HepG2 (cell line): ENCODE measurements around the gene NGEF. TPM values are rescaled to one million over a fixed set of nuclear protein-coding genes. Genes with fewer than 3 reads are reported as not detected.

Experiments
- ATAC-seq: fragments of 200-7000 bp; cut with Tn5 transposase; 3 replicates; pipeline ENCODE4 v1.9.1; 2020; ENCODE audit warnings: mild to moderate bottlenecking, moderate library complexity
- BruUV-seq: library from RNA; stranded (reverse); fragments of 400-500 nt; replicated peaks from 2 replicates; lab custom pipeline; 2021; lab: Mats Ljungman, UMichigan
- CTCF ChIA-PET: fragments of 300-600 bp; formaldehyde crosslinking; extraction: SDS; loops from one replicate; lab custom pipeline; 2021; ENCODE audit warnings: low total read pairs, inconsistent platforms, low intra/inter-chr PET ratio; lab: Yijun Ruan, JAX
- POLR2A ChIA-PET: fragments of 350-600 bp; sonication (Branson Sonifier 250); formaldehyde crosslinking; loops from one replicate; lab custom pipeline; 2020; ENCODE audit warnings: antibody characterized with exemption, inconsistent platforms; lab: Yijun Ruan, JAX
- DNase-seq: peaks from one replicate; pipeline ENCODE4 v3.0.0-alpha.2; 2015; ENCODE audit warnings: low spot score
- FAIRE-seq: peaks from 3 replicates; lab custom pipeline; 2011; peaks lifted over from hg19 to GRCh38; lab: Jason Lieb, UNC
- H2AFZ ChIP-seq: one replicate; pipeline ENCODE4 v1.6.1; 2011; ENCODE audit warnings: low read length, inconsistent platforms
- H3K27ac ChIP-seq: fragments of 300-600 bp; 3 replicates; pipeline ENCODE4 v1.8.0; 2011; ENCODE audit warnings: mixed run types, mild to moderate bottlenecking, mixed read lengths, low read length, inconsistent platforms; ENCODE audit not compliant: insufficient read depth; ENCODE audit errors: extremely low read length
- H3K27me3 ChIP-seq, 2 experiments: fragments of 200-600 bp in 1 of 2; 2 replicates in 1 of 2; 3 replicates in 1 of 2; pipeline versions ENCODE4 v1.6.0 to v1.8.0; 2011; ENCODE audit warnings: low read length in 2 of 2, mild to moderate bottlenecking in 2 of 2, moderate library complexity in 2 of 2, inconsistent platforms in 1 of 2; ENCODE audit not compliant: insufficient read depth in 2 of 2, control insufficient read depth in 1 of 2
- H3K36me3 ChIP-seq, 2 experiments: fragments of 200-600 bp in 1 of 2; replicated peaks in 1 of 2; 2 replicates in 1 of 2; 3 replicates in 1 of 2; pipeline versions ENCODE4 v1.5.1 to v1.8.0; 2011; ENCODE audit warnings: low read length in 2 of 2, inconsistent platforms in 1 of 2; ENCODE audit not compliant: insufficient read depth in 2 of 2, control insufficient read depth in 1 of 2
- H3K4me1 ChIP-seq: 2 replicates; pipeline ENCODE4 v1.5.1; 2012; ENCODE audit warnings: low read length, inconsistent platforms; ENCODE audit not compliant: insufficient read depth
- H3K4me2 ChIP-seq: 2 replicates; pipeline ENCODE4 v1.6.0; 2011; ENCODE audit warnings: low read depth, low read length, inconsistent platforms
- H3K4me3 ChIP-seq, 3 experiments: fragments of 200-600 bp in 1 of 3; sonication (generic), shearing (Covaris generic) in 1 of 3; replicated peaks in 1 of 3; 2 replicates each; pipeline ENCODE4 v1.5.1; 2011 to 2016; ENCODE audit warnings: low read length in 3 of 3, inconsistent platforms in 2 of 3, low read depth in 2 of 3, mild to moderate bottlenecking in 2 of 3, control low read depth in 1 of 3, mixed read lengths in 1 of 3; ENCODE audit not compliant: insufficient read depth in 1 of 3
- H3K79me2 ChIP-seq: one replicate; pipeline ENCODE4 v1.6.1; 2011; ENCODE audit warnings: low read length, inconsistent platforms; ENCODE audit not compliant: insufficient read depth
- H3K9ac ChIP-seq: 2 replicates; pipeline ENCODE4 v1.6.0; 2011; ENCODE audit warnings: mild to moderate bottlenecking, low read depth, low read length, inconsistent platforms; ENCODE audit not compliant: insufficient read depth
- H3K9me3 ChIP-seq: 2 replicates; pipeline ENCODE4 v1.5.1; 2012; ENCODE audit warnings: mild to moderate bottlenecking, low read length
- H4K20me1 ChIP-seq: 2 replicates; pipeline ENCODE4 v1.6.0; 2011; ENCODE audit warnings: inconsistent platforms, mild to moderate bottlenecking, low read length, moderate library complexity; ENCODE audit not compliant: insufficient read depth
- ARNT ChIP-seq: fragments of 450-650 bp; IDR thresholded peaks from 2 replicates; pipeline ENCODE4 v1.6.1; 2017
- CSRNP1 ChIP-seq: sonication (generic); formaldehyde crosslinking; IDR thresholded peaks from 2 replicates; pipeline ENCODE4 v1.8.1; 2023; ENCODE audit warnings: mild to moderate bottlenecking, missing genetic modification reagents
- FOXA1 ChIP-seq, 2 experiments: fragments of 450-650 bp in 1 of 2; sonication (generic) in 1 of 2; formaldehyde crosslinking in 1 of 2; IDR thresholded peaks; 2 replicates each; pipeline versions ENCODE4 v1.4.0 to v1.6.1; 2016 to 2020; ENCODE audit warnings: missing genetic modification reagents in 1 of 2
- IKZF1 ChIP-seq: fragments of 450-650 bp; IDR thresholded peaks from 2 replicates; pipeline ENCODE4 v1.7.1; 2016
- JUNB ChIP-seq: sonication (generic); formaldehyde crosslinking; IDR thresholded peaks from 2 replicates; pipeline ENCODE4 v1.8.0; 2022; ENCODE audit warnings: missing genetic modification reagents, mild to moderate bottlenecking, borderline replicate concordance
- KDM2A ChIP-seq: sonication (generic); formaldehyde crosslinking; IDR thresholded peaks from 2 replicates; pipeline ENCODE4 v1.4.0; 2020; ENCODE audit warnings: low read depth, missing genetic modification reagents, borderline replicate concordance
- LCORL ChIP-seq, 2 experiments: fragments of 450-650 bp in 1 of 2; sonication (generic) in 1 of 2; formaldehyde crosslinking in 1 of 2; IDR thresholded peaks; 2 replicates each; pipeline versions ENCODE4 v1.5.0 to v1.6.1; 2017 to 2020; ENCODE audit warnings: antibody characterized with exemption in 1 of 2, missing genetic modification reagents in 1 of 2
- MLLT10 ChIP-seq: sonication (generic); formaldehyde crosslinking; IDR thresholded peaks from 2 replicates; pipeline ENCODE4 v1.4.0; 2020; ENCODE audit warnings: missing genetic modification reagents
- MNT ChIP-seq: fragments of 450-650 bp; IDR thresholded peaks from 2 replicates; pipeline ENCODE4 v1.6.1; 2016
- SAFB2 ChIP-seq: sonication (generic); formaldehyde crosslinking; IDR thresholded peaks from 2 replicates; pipeline ENCODE4 v1.5.1; 2020; ENCODE audit warnings: missing genetic modification reagents, low read depth, mild to moderate bottlenecking, borderline replicate concordance
- TRIM22 ChIP-seq: fragments of 450-650 bp; IDR thresholded peaks from 2 replicates; pipeline ENCODE4 v1.6.1; 2017
- ZNF253 ChIP-seq: sonication (generic); formaldehyde crosslinking; IDR thresholded peaks from 2 replicates; pipeline ENCODE4 v1.8.0; 2022; ENCODE audit warnings: mild to moderate bottlenecking, missing genetic modification reagents, borderline replicate concordance
- ZNF296 ChIP-seq: sonication (generic); formaldehyde crosslinking; conservative IDR thresholded peaks from 2 replicates; pipeline ENCODE4 v1.5.0; 2020; ENCODE audit warnings: mild to moderate bottlenecking, missing genetic modification reagents
- ZNF589 ChIP-seq: sonication (generic); formaldehyde crosslinking; conservative IDR thresholded peaks from 2 replicates; pipeline ENCODE4 v1.8.0; 2022; ENCODE audit warnings: mild to moderate bottlenecking, moderate library complexity, missing genetic modification reagents
- ZUFSP ChIP-seq: sonication (generic); formaldehyde crosslinking; IDR thresholded peaks from 2 replicates; pipeline ENCODE4 v1.9.0; 2021; ENCODE audit warnings: missing genetic modification reagents, mild to moderate bottlenecking, borderline replicate concordance
- WGBS: methylation state at CpG from one replicate; pipeline ENCODE4 v1.1.6; 2017; ENCODE audit warnings: low lambda C conversion rate; 5-methylcytosine and 5-hydroxymethylcytosine counted together
- in situ Hi-C: cut with HindIII; loops from 2 replicates; pipeline ENCODE4 v1.10.0; 2017; ENCODE audit warnings: low pct_unique_long_range_greater_than_20kb; ENCODE audit not compliant: extremely low pct_ligation_motif_present
- intact Hi-C: fragments of 100-400 bp; cut with micrococcal nuclease; formaldehyde crosslinking; loops from one replicate; pipeline ENCODE4 v1.10.0; 2022; ENCODE audit not compliant: unreplicated experiment
- polyA plus RNA-seq, 8 experiments: library from polyadenylated mRNA; depleted of rRNA in 3 of 8; stranded (reverse) in 7 of 8; unstranded in 1 of 8; fragments of >200 nt; fragmentation: Illumina TruSeq in 4 of 8; extraction: Trizol in 4 of 8; gene quantifications; 2 replicates each; pipeline versions ENCODE4 v1.2.1 to v1.2.3, GENCODE V29; 2011 to 2016; ENCODE audit warnings: low read depth in 4 of 8, missing spikeins in 1 of 8, mixed read lengths in 1 of 8; ENCODE audit not compliant: insufficient read depth in 1 of 8
- total RNA-seq, 5 experiments: library from RNA; depleted of rRNA; stranded (reverse); fragments of >200 nt; fragmentation: Illumina TruSeq; extraction: Trizol; gene quantifications; 2 replicates each; pipeline ENCODE4 v1.2.3, GENCODE V29; 2016; ENCODE audit warnings: low read depth in 1 of 5

NGEF gene
- total and polyA plus RNA-seq, 2 of the 13 experiments (the other 11 are each of a cell fraction or from before 2014, with no cell fraction given): 14.4 to 36.9 TPM

GRCh38 chr2:232886176-232886575, 126.9 kb downstream of the NGEF start:
- intact Hi-C loops: no loop called here
- Histone ChIP-seq H3K9me3 (no peaks in the 10 kb centered on the region), H3K9ac (no peak overlapping the region), H2AFZ (no peak overlapping the region), H3K27me3 (no peaks in the 10 kb centered on the region), H3K4me2 (no peak overlapping the region), H4K20me1 (peaks cover under 1% of the 10 kb centered on the region; the same call in 1 of the 2 replicates), H3K4me3 (no peak overlapping the region), H3K36me3 (peaks cover 11 to 33% of the 10 kb centered on the region in 2 experiments), H3K79me2 (no peaks in the 10 kb centered on the region), H3K4me1 (peaks cover 4% of the 10 kb centered on the region; the same call in 1 of the 2 replicates), H3K27ac (no peak overlapping the region)
- BruUV-seq: no TSS peak
- WGBS: 97% methylated on average over 11 of the region's 11 CpGs
- TF ChIP-seq ARNT (0 out of 2 replicates have a peak, but pooled peaks have one; percentile 75), ZUFSP (CRISPR knock-in tag) (no peak), ZNF296 (CRISPR knock-in tag) (no peak), LCORL (IDR thresholded peaks at IDR 0.05) (0 out of 2 replicates have a peak, but pooled peaks have one; percentile 28), LCORL (CRISPR knock-in tag; IDR thresholded peaks at IDR 0.05) (no peak), TRIM22 (0 out of 2 replicates have a peak, but pooled peaks have one; percentile 65), CSRNP1 (CRISPR knock-in tag) (no peak), MNT (peak; percentile 37; the same call in 1 of the 2 replicates), FOXA1 (IDR thresholded peaks at IDR 0.05) (peak; percentile 20; the same call in 1 of the 2 replicates), FOXA1 (CRISPR knock-in tag; IDR thresholded peaks at IDR 0.05) (no peak), SAFB2 (CRISPR knock-in tag) (no peak), ZNF589 (no peak), KDM2A (CRISPR knock-in tag) (no peak), ZNF253 (CRISPR knock-in tag) (no peak), MLLT10 (no peak), IKZF1 (0 out of 2 replicates have a peak, but pooled peaks have one; percentile 36), JUNB (0 out of 2 replicates have a peak, but pooled peaks have one; percentile 30)
- ChIA-PET CTCF (no interaction called here), POLR2A (no interaction called here)
- in situ Hi-C loops: no loop called here
- ATAC-seq (no peak), DNase-seq (no peak), FAIRE-seq (peak; percentile 64)
